Measurements from ENCODE around the gene DNAH9.

DNA sequence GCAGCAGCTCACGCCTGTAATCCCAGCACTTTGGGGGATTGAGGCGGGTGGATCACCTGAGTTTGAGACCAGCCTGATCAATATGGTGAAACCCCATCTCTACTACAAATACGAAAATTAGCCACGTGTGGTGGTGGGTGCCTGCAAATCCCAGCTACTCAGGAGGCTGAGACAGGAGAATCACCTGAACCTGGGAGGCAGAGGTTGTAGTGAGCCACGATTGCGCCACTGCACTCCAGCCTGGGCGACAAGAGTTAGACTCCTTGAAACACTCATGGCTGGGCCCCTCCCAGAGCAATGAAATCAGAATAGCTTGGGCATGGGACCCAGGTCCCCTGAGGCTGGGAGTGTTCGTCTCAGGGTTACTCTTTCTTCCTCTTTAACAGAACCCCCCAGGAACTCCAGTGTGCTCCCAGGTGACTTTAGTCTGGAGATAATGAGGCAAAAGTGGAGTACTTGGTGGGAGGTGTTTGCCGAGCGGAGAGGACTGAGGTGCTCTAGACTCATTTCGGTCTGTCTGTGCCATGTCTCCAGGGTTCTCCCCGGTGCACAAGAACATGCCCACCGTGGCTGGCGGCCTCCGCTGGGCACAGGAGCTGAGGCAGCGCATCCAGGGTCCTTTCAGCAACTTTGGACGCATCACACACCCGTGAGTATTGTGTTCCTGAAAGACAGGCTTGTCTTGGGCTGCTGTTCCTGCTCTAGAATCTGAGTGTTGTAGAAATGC lies 41.6 kb downstream of the DNAH9 start:
- TF ChIP-seq, protein P1, sequence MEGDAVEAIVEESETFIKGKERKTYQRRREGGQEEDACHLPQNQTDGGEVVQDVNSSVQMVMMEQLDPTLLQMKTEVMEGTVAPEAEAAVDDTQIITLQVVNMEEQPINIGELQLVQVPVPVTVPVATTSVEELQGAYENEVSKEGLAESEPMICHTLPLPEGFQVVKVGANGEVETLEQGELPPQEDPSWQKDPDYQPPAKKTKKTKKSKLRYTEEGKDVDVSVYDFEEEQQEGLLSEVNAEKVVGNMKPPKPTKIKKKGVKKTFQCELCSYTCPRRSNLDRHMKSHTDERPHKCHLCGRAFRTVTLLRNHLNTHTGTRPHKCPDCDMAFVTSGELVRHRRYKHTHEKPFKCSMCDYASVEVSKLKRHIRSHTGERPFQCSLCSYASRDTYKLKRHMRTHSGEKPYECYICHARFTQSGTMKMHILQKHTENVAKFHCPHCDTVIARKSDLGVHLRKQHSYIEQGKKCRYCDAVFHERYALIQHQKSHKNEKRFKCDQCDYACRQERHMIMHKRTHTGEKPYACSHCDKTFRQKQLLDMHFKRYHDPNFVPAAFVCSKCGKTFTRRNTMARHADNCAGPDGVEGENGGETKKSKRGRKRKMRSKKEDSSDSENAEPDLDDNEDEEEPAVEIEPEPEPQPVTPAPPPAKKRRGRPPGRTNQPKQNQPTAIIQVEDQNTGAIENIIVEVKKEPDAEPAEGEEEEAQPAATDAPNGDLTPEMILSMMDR (IDR thresholded peaks at IDR 0.05; ENCODE audit: low read depth, low read length, poor library complexity, severe bottlenecking): no peak
- TF ChIP-seq EZH2phosphoT487 (IDR thresholded peaks at IDR 0.05; ENCODE audit: borderline replicate concordance, low read length): no peak

Data from DOHH2 (cell line).